Transverse colon (tissue), 4 donors: ENCODE results near the gene FSIP2.

Experiments
- POLR2A ChIP-seq: fragments of 450-650 bp; IDR thresholded peaks from one replicate; pipeline ENCODE4 v1.6.1; 2016; ENCODE audit warnings: antibody characterized with exemption, mild to moderate bottlenecking, moderate library complexity
- POLR2AphosphoS5 ChIP-seq, 3 donors: sonication (generic); formaldehyde crosslinking; IDR thresholded peaks; one replicate each; pipeline ENCODE4 v1.6.1; 2016; ENCODE audit warnings: antibody characterized with exemption in 3 of 3
- TF ChIP-seq, protein P1 (sequence below), 5 experiments: fragments of 200-600 bp in 3 of 5; fragments of 450-650 bp in 2 of 5; sonication (generic) in 3 of 5; IDR thresholded peaks; 1 replicate in 2 of 5; 2 replicates in 3 of 5; pipeline ENCODE4 v1.5.1; 2016 to 2017; ENCODE audit warnings: antibody characterized with exemption in 5 of 5, inconsistent platforms in 3 of 5, mild to moderate bottlenecking in 2 of 5, moderate library complexity in 1 of 5

GRCh38 chr2:185780890-185781289 lies 42.3 kb downstream of the FSIP2 start:
- TF ChIP-seq, protein P1, sequence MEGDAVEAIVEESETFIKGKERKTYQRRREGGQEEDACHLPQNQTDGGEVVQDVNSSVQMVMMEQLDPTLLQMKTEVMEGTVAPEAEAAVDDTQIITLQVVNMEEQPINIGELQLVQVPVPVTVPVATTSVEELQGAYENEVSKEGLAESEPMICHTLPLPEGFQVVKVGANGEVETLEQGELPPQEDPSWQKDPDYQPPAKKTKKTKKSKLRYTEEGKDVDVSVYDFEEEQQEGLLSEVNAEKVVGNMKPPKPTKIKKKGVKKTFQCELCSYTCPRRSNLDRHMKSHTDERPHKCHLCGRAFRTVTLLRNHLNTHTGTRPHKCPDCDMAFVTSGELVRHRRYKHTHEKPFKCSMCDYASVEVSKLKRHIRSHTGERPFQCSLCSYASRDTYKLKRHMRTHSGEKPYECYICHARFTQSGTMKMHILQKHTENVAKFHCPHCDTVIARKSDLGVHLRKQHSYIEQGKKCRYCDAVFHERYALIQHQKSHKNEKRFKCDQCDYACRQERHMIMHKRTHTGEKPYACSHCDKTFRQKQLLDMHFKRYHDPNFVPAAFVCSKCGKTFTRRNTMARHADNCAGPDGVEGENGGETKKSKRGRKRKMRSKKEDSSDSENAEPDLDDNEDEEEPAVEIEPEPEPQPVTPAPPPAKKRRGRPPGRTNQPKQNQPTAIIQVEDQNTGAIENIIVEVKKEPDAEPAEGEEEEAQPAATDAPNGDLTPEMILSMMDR (IDR thresholded peaks at IDR 0.05): no peak
- TF ChIP-seq POLR2AphosphoS5 (IDR thresholded peaks at IDR 0.05): no peak
- TF ChIP-seq POLR2A: no peak
